ENCODE results near the gene APBB2.
"Not testable (repeated sequence)": the region's sequence is repeated elsewhere in the genome, so short reads cannot be mapped to it uniquely, and the experiment has no call there.

DNA sequence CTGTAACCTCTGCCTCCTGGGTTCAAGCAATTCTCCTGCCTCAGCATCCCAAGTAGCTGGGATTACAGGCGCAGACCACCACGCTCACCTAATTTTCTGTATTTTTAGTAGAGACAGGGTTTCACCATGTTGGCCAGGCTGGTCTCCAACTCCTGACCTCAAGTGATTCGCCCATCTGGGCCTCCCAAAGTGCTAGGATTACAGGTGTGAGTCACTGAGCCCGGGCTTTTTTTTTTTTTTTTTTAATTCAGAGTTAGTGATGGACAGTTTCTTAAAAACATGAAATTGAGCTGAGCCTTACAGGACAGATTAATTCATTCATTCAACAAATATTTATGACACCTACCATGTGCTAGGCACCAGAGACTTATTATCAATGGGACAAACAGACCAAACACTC is 313.8 kb downstream of the APBB2 start:
- TF ChIP-seq, protein P1, sequence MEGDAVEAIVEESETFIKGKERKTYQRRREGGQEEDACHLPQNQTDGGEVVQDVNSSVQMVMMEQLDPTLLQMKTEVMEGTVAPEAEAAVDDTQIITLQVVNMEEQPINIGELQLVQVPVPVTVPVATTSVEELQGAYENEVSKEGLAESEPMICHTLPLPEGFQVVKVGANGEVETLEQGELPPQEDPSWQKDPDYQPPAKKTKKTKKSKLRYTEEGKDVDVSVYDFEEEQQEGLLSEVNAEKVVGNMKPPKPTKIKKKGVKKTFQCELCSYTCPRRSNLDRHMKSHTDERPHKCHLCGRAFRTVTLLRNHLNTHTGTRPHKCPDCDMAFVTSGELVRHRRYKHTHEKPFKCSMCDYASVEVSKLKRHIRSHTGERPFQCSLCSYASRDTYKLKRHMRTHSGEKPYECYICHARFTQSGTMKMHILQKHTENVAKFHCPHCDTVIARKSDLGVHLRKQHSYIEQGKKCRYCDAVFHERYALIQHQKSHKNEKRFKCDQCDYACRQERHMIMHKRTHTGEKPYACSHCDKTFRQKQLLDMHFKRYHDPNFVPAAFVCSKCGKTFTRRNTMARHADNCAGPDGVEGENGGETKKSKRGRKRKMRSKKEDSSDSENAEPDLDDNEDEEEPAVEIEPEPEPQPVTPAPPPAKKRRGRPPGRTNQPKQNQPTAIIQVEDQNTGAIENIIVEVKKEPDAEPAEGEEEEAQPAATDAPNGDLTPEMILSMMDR (IDR thresholded peaks at IDR 0.05): not testable (repeated sequence)
- TF ChIP-seq POLR2A (IDR thresholded peaks at IDR 0.05): not testable (repeated sequence)
